GM10266 (cell line): ENCODE data around the gene F2RL1.

Source experiments
- DNase-seq: peaks from one replicate; pipeline ENCODE4 v3.0.0; 2012; ENCODE audit errors: extremely low spot score
- CTCF ChIP-seq: IDR thresholded peaks from 2 replicates; pipeline ENCODE4 v1.5.1; 2012; ENCODE audit warnings: mild to moderate bottlenecking, low read depth; ENCODE audit not compliant: control insufficient read depth, insufficient read depth; ENCODE audit errors: missing control alignments

The F2RL1 gene

GRCh38 chr5:76800579-76800978 lies 18.3 kb upstream of the F2RL1 start:
- no peak for DNase-seq
- TF ChIP-seq CTCF, result no peak

GRCh38 chr5:76801159-76801802 lies 17.5 kb upstream of the F2RL1 start:
- no peak for DNase-seq
- TF ChIP-seq CTCF, result no peak

- no peak for DNase-seq
- TF ChIP-seq CTCF, result no peak
Measured at GRCh38 chr5:76801803-76802195, 17.0 kb upstream of the F2RL1 start.

GRCh38 chr5:76804266-76804665 lies 14.6 kb upstream of the F2RL1 start:
- DNase-seq, result no peak
- TF ChIP-seq CTCF, result no peak

GRCh38 chr5:76805821-76806505 lies 12.9 kb upstream of the F2RL1 start:
- no peak for DNase-seq
- no peak for TF ChIP-seq CTCF

GRCh38 chr5:76807296-76807695 lies 11.5 kb upstream of the F2RL1 start:
- no peak for TF ChIP-seq CTCF
- no peak for DNase-seq

- DNase-seq, result no peak
- no peak for TF ChIP-seq CTCF
Measured at GRCh38 chr5:76808141-76808691, 10.6 kb upstream of the F2RL1 start.
